Ascending aorta (tissue), 2 donors: Measurements from ENCODE around the gene LRP1B. TPM values are rescaled to one million over a fixed set of nuclear protein-coding genes. Genes with fewer than 3 reads are reported as not detected.

Source experiments
- DNase-seq, 2 donors: peaks; one replicate each; pipeline ENCODE4 v3.0.0-alpha.2; 2019; ENCODE audit warnings: low spot score in 2 of 2
- H3K27ac ChIP-seq, 2 donors: fragments of 200-600 bp; sonication (generic); one replicate each; pipeline ENCODE4 v1.5.1; 2016 to 2017; ENCODE audit warnings: mild to moderate bottlenecking in 1 of 2
- H3K27me3 ChIP-seq: fragments of 200-600 bp; sonication (generic); one replicate; pipeline ENCODE4 v1.5.1; 2017
- H3K36me3 ChIP-seq, 2 donors: fragments of 200-600 bp; sonication (generic); one replicate each; pipeline ENCODE4 v1.5.1; 2016
- H3K4me1 ChIP-seq, 2 donors: fragments of 200-600 bp; sonication (generic); one replicate each; pipeline ENCODE4 v1.5.1; 2016 to 2017; ENCODE audit warnings: mild to moderate bottlenecking in 1 of 2
- H3K4me3 ChIP-seq, 2 donors: fragments of 200-600 bp; sonication (generic); one replicate each; pipeline ENCODE4 v1.5.1; 2016 to 2017; ENCODE audit warnings: mild to moderate bottlenecking in 1 of 2
- H3K9me3 ChIP-seq, 2 donors: fragments of 200-600 bp; sonication (generic); one replicate each; pipeline ENCODE4 v1.5.1; 2016
- intact Hi-C: fragments of 100-400 bp; cut with DNase I; formaldehyde crosslinking; loops from one replicate; pipeline ENCODE4 v1.15.1; 2023
- total RNA-seq: library from RNA; depleted of rRNA; stranded (reverse); fragments of >200 nt; gene quantifications from one replicate; pipeline ENCODE4 v1.1.0, GENCODE V29; 2016
- TF ChIP-seq, protein P1 (sequence below), 3 experiments: fragments of 200-600 bp in 2 of 3; fragments of 450-650 bp in 1 of 3; sonication (generic) in 2 of 3; IDR thresholded peaks; one replicate each; pipeline ENCODE4 v1.5.1; 2016 to 2019; ENCODE audit warnings: antibody characterized with exemption in 3 of 3, mild to moderate bottlenecking in 1 of 3, moderate library complexity in 1 of 3

Gene LRP1B
- total RNA-seq, 1 donor from 2014 or later, result not detected

DNA sequence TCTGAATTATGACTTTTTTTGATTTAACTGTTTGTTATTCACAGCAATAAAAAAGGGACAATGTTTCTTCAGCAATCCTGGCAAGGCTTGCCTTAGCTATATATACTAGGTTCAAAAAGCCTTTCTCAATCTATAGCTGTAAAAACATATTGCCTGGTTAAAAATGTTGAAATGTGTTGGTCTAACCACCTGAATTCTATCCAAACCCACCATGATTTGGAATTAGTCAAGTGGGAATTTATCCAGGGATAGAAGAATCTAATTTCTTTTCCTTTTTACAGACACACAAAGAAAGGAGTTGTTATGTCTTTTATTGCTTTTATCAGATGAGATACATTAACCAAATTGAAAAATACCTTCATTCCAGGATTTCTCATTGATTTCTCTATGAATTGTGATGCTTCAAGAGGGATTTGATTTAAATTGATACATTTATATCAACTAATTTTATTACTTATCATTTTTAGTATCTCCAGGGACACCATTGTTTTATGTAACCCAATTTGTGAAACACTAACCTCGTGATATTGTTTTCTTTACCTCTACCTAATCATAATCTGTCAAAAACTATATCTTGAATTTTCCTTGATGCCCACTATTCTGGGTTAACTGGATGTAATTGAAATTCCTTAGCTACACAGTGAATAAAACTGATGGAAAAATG lies 88.1 kb downstream of the LRP1B start:
- no peaks in the 10 kb centered on the region for H3K36me3 ChIP-seq
- intact Hi-C loops, result no loop called here

DNA sequence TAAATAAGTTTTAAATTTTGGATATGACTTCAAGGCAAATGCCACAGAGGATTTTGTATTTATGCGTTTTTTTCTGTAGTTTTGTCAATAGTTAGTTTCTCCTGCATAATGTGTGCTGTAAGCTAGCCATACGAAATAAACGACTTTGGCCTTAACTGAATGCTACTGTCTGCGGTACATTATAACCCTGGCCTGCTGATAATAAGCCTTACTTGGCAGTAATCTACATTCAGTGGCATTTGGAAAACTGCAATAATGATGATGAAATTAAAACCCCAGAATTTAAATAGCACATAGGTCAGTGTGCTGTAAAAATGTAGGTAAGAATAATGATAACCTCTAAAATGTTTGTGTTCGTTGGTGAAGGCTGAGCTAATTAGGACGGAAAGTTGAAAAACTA lies 88.8 kb downstream of the LRP1B start:
- no peak for DNase-seq
- H3K4me3 ChIP-seq, result no peak overlapping the region
- TF ChIP-seq, protein P1, sequence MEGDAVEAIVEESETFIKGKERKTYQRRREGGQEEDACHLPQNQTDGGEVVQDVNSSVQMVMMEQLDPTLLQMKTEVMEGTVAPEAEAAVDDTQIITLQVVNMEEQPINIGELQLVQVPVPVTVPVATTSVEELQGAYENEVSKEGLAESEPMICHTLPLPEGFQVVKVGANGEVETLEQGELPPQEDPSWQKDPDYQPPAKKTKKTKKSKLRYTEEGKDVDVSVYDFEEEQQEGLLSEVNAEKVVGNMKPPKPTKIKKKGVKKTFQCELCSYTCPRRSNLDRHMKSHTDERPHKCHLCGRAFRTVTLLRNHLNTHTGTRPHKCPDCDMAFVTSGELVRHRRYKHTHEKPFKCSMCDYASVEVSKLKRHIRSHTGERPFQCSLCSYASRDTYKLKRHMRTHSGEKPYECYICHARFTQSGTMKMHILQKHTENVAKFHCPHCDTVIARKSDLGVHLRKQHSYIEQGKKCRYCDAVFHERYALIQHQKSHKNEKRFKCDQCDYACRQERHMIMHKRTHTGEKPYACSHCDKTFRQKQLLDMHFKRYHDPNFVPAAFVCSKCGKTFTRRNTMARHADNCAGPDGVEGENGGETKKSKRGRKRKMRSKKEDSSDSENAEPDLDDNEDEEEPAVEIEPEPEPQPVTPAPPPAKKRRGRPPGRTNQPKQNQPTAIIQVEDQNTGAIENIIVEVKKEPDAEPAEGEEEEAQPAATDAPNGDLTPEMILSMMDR (IDR thresholded peaks at IDR 0.05), result no peak
- H3K36me3 ChIP-seq, result no peaks in the 10 kb centered on the region
- no peaks in the 10 kb centered on the region for H3K4me1 ChIP-seq
- H3K27ac ChIP-seq, result no peak overlapping the region
- H3K9me3 ChIP-seq, result no peaks in the 10 kb centered on the region
- H3K27me3 ChIP-seq, result no peaks in the 10 kb centered on the region
- intact Hi-C loops, result no loop called here

More for the DNA sequence above, 88.1 kb downstream of the LRP1B start:
- H3K4me1 ChIP-seq, result no peaks in the 10 kb centered on the region
- TF ChIP-seq, protein P1 (IDR thresholded peaks at IDR 0.05), result no peak
- no peak for DNase-seq
- H3K9me3 ChIP-seq, result no peaks in the 10 kb centered on the region
- no peaks in the 10 kb centered on the region for H3K27me3 ChIP-seq
- H3K4me3 ChIP-seq, result no peak overlapping the region
- no peak overlapping the region for H3K27ac ChIP-seq

DNA sequence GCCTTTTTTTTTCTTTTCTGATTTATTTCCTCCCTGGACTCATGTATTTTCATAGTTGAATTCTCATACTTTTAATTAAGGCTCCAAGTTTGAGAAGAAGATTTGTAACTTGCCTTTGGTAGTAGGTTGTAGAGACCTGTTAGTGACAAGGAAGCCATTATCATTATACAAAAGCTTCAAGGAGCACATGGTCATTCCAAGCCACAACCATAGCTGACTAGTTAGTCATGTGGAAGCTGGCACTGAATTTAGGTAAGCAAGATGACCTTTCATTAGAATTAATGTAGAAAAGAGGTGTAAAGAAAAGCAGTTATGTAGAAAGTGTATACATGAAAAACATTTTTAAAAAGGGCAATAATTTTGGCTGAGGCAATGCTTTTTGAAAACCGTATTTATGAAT lies 89.7 kb downstream of the LRP1B start:
- Histone ChIP-seq H3K36me3 (no peaks in the 10 kb centered on the region), H3K27ac (no peak overlapping the region), H3K9me3 (no peaks in the 10 kb centered on the region), H3K4me1 (no peaks in the 10 kb centered on the region), H3K27me3 (no peaks in the 10 kb centered on the region), H3K4me3 (no peak overlapping the region)
- no peak for DNase-seq
- TF ChIP-seq, protein P1 (IDR thresholded peaks at IDR 0.05), result no peak
- intact Hi-C loops, result no loop called here

DNA sequence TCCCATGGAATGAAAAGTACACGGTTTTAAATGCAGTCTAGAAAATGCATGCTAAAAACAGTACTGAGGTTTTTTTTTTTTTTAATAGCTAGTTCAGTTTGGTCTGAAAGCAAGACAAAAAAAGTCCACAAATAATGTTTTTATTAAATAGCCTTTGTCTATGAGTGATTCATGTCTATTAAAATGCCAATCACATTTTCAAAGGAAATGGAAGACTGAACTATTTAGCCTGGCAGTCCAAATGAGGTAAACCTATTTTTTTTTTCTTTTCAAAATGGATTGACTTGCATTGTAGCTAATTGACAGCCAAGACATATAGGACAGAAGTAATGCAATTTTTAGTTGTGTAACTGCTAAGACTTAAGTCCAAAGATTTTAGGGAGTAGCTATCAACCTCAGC lies 90.3 kb downstream of the LRP1B start:
- Histone ChIP-seq H3K27ac (no peak overlapping the region), H3K4me3 (no peak overlapping the region), H3K27me3 (no peaks in the 10 kb centered on the region), H3K36me3 (no peaks in the 10 kb centered on the region), H3K4me1 (no peaks in the 10 kb centered on the region), H3K9me3 (no peaks in the 10 kb centered on the region)
- TF ChIP-seq, protein P1 (IDR thresholded peaks at IDR 0.05), result no peak
- intact Hi-C loops, result no loop called here
- no peak for DNase-seq

DNA sequence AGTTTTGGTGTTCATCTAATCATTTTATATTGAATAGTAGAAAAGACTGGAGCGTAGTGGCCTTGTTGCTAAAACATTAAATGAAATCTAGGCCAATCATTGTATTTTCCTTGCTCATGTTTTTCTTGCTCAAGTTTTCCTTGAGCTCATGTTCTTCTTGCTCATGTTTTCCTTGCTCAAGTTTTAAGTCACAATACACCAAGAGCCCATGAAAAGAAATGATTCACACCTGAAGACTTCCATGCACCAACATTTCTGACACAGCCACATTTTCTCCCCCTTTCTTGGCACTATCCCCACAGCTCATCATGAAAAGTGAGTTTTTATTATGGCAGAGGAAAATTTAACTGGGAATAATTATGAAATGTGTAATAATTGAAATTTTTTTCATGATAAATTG lies 92.0 kb downstream of the LRP1B start:
- TF ChIP-seq, protein P1 (IDR thresholded peaks at IDR 0.05), result no peak
- Histone ChIP-seq H3K9me3 (no peaks in the 10 kb centered on the region), H3K4me3 (no peak overlapping the region), H3K36me3 (no peaks in the 10 kb centered on the region), H3K27ac (no peak overlapping the region), H3K4me1 (no peaks in the 10 kb centered on the region), H3K27me3 (no peaks in the 10 kb centered on the region)
- DNase-seq, result no peak
- intact Hi-C loops, result no loop called here

DNA sequence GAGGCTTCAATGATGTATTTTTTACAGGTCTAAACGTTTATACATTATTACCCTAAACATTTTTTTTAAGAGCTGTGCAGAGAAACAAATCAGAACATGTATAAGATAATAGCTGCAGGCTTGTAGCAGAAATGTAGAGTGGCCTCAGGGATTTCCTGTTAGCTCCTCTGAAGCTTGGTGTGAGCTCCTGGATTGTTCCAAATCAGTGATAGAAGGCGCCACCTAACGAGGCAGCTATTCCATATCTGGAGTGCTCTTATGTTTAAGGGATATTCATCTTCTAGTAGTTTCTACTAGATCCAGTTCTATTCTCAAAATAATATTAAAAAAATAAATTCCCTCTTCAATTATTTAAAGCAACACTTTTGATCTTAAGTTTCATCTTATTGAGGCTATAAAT lies 93.1 kb downstream of the LRP1B start:
- no peaks in the 10 kb centered on the region for H3K4me1 ChIP-seq
- H3K9me3 ChIP-seq, result no peaks in the 10 kb centered on the region
- no peaks in the 10 kb centered on the region for H3K36me3 ChIP-seq
- H3K4me3 ChIP-seq, result no peak overlapping the region
- no peak overlapping the region for H3K27ac ChIP-seq
- H3K27me3 ChIP-seq, result no peaks in the 10 kb centered on the region
- TF ChIP-seq, protein P1 (IDR thresholded peaks at IDR 0.05), result no peak
- intact Hi-C loops, result no loop called here
- no peak for DNase-seq
